ENCODE measurements around the gene UNC5C. TPM values are rescaled to one million over a fixed set of nuclear protein-coding genes. Genes with fewer than 3 reads are reported as not detected.

Gene UNC5C
- total RNA-seq, 2 experiments from 2014 or later = not detected

DNA sequence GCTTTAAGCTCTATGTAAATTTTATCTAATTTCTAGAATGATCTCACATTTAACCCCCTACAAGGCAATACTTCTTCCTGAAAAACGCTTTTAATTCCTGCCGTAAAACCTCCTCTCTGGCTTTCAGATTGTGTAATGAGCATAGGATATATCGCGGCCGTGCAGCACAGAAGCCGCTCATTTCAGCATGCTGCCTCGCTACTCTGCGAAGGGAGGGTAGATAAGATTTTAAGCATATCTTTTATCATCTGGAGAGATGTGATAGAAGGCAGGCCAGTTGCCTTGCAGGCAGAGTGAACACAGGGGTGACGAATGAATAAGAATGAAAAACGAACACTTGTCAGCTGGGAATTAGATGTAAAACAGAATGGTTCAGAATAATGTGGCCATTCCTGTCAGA is 265.5 kb downstream of the UNC5C start:
- ChIA-PET POLR2A (no interaction called here), CTCF (no interaction called here)
- DNase-seq (no peak), ATAC-seq (ENCODE audit: poor library complexity) (no peak)
- H3K9me3 ChIP-seq (ENCODE audit: control insufficient read depth in 1 of 2, insufficient read depth in 1 of 2, low read length in 2 of 2) = no peaks in the 10 kb centered on the region
- no peak overlapping the region for H3K4me3 Mint-ChIP-seq
- H3K27ac ChIP-seq (ENCODE audit: low read depth in 1 of 2, low read length in 2 of 2) = no peak overlapping the region
- no peaks in the 10 kb centered on the region for H3K36me3 Mint-ChIP-seq (ENCODE audit: low read depth)
- intact Hi-C loops (cut with DNase I, micrococcal nuclease) = no loop called here
- peaks cover 6% of the 10 kb centered on the region for H3K9me3 Mint-ChIP-seq
- no peak overlapping the region for H3K4me3 ChIP-seq (ENCODE audit: low read length)
- no peak overlapping the region for H3K27ac Mint-ChIP-seq
- TF ChIP-seq, protein P1, sequence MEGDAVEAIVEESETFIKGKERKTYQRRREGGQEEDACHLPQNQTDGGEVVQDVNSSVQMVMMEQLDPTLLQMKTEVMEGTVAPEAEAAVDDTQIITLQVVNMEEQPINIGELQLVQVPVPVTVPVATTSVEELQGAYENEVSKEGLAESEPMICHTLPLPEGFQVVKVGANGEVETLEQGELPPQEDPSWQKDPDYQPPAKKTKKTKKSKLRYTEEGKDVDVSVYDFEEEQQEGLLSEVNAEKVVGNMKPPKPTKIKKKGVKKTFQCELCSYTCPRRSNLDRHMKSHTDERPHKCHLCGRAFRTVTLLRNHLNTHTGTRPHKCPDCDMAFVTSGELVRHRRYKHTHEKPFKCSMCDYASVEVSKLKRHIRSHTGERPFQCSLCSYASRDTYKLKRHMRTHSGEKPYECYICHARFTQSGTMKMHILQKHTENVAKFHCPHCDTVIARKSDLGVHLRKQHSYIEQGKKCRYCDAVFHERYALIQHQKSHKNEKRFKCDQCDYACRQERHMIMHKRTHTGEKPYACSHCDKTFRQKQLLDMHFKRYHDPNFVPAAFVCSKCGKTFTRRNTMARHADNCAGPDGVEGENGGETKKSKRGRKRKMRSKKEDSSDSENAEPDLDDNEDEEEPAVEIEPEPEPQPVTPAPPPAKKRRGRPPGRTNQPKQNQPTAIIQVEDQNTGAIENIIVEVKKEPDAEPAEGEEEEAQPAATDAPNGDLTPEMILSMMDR (IDR thresholded peaks at IDR 0.05) = no peak
- H3K27me3 Mint-ChIP-seq = no peaks in the 10 kb centered on the region
- H3K4me1 Mint-ChIP-seq (ENCODE audit: low read depth) = no peaks in the 10 kb centered on the region
- no peaks in the 10 kb centered on the region for H3K27me3 ChIP-seq (ENCODE audit: control insufficient read depth in 1 of 2, insufficient read depth in 2 of 2, low read length in 2 of 2)
- H3K36me3 ChIP-seq (ENCODE audit: insufficient read depth, low read length) = no peaks in the 10 kb centered on the region
- no peaks in the 10 kb centered on the region for H3K4me1 ChIP-seq (ENCODE audit: insufficient read depth, low read length)

DNA sequence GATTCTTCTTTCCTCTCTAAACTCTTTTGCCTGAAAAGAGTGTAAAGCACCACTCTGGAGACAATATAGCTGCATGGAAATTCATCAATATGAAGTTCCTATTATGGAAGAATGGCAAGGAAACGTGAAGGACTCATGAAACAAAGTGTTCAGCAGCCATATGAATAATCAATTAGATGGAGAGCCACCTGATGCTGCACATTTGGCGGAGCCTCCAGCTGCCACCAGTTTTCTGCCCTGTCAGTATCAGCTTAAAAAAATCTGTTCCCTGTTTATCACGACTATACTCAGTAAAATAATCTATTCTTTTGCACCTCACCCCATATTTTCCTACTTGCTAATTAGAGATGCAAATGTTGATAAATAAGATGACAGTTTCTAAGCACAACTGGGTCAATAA is 276.0 kb downstream of the UNC5C start:
- no peaks in the 10 kb centered on the region for H3K27me3 ChIP-seq (ENCODE audit: control insufficient read depth in 1 of 2, insufficient read depth in 2 of 2, low read length in 2 of 2)
- H3K27me3 Mint-ChIP-seq = no peaks in the 10 kb centered on the region
- no peaks in the 10 kb centered on the region for H3K9me3 Mint-ChIP-seq
- H3K27ac Mint-ChIP-seq = no peak overlapping the region
- H3K4me1 Mint-ChIP-seq (ENCODE audit: low read depth) = no peaks in the 10 kb centered on the region
- no peak overlapping the region for H3K4me3 ChIP-seq (ENCODE audit: low read length)
- intact Hi-C loops (cut with DNase I, micrococcal nuclease) = no loop called here
- POLR2A ChIA-PET = no interaction called here
- no peaks in the 10 kb centered on the region for H3K4me1 ChIP-seq (ENCODE audit: insufficient read depth, low read length)
- TF ChIP-seq, protein P1 (IDR thresholded peaks at IDR 0.05) = no peak
- peaks cover 0 to 2% of the 10 kb centered on the region in 2 experiments for H3K9me3 ChIP-seq (ENCODE audit: control insufficient read depth in 1 of 2, insufficient read depth in 1 of 2, low read length in 2 of 2)
- no peak overlapping the region for H3K4me3 Mint-ChIP-seq
- CTCF ChIA-PET = no interaction called here
- no peaks in the 10 kb centered on the region for H3K36me3 ChIP-seq (ENCODE audit: insufficient read depth, low read length)
- no peak overlapping the region for H3K27ac ChIP-seq (ENCODE audit: low read depth in 1 of 2, low read length in 2 of 2)
- no peak for ATAC-seq (ENCODE audit: poor library complexity)
- H3K36me3 Mint-ChIP-seq (ENCODE audit: low read depth) = no peaks in the 10 kb centered on the region
- DNase-seq = no peak

DNA sequence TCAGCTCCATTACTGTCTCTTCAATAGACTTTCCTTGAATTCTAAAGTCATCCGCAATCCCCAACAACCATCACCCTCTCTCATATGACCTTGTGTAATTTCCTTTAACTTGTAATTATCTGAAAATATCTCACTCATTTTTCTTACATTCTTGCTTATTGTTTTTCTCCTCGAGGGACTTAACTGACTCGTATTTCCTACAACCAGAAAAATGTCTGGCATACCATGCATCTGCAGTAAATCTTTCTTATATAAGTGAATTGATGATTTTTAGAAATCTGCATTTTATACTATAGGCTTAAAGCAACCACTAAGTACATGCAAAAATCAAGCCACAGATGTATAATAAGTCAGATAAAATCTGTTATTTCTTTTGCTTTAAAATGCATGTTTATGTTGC is 276.7 kb downstream of the UNC5C start:
- DNase-seq = no peak
- Mint-ChIP-seq H3K27me3 (no peaks in the 10 kb centered on the region), H3K27ac (no peak overlapping the region), H3K4me3 (no peak overlapping the region), H3K9me3 (no peaks in the 10 kb centered on the region), H3K36me3 (ENCODE audit: low read depth) (no peaks in the 10 kb centered on the region), H3K4me1 (ENCODE audit: low read depth) (no peaks in the 10 kb centered on the region)
- no peaks in the 10 kb centered on the region for H3K36me3 ChIP-seq (ENCODE audit: insufficient read depth, low read length)
- intact Hi-C loops (cut with DNase I, micrococcal nuclease) = no loop called here
- POLR2A ChIA-PET = no interaction called here
- TF ChIP-seq, protein P1 (IDR thresholded peaks at IDR 0.05) = no peak
- H3K4me3 ChIP-seq (ENCODE audit: low read length) = no peak overlapping the region
- CTCF ChIA-PET = no interaction called here
- no peak for ATAC-seq (ENCODE audit: poor library complexity)
- H3K27ac ChIP-seq (ENCODE audit: low read depth in 1 of 2, low read length in 2 of 2) = no peak overlapping the region
- H3K9me3 ChIP-seq (ENCODE audit: control insufficient read depth in 1 of 2, insufficient read depth in 1 of 2, low read length in 2 of 2) = peaks cover 0 to 2% of the 10 kb centered on the region in 2 experiments
- no peaks in the 10 kb centered on the region for H3K27me3 ChIP-seq (ENCODE audit: control insufficient read depth in 1 of 2, insufficient read depth in 2 of 2, low read length in 2 of 2)
- H3K4me1 ChIP-seq (ENCODE audit: insufficient read depth, low read length) = no peaks in the 10 kb centered on the region
